NCI-H82 treated with DMSO at 0.1 percent for 48 hours (cell line): Measurements from ENCODE around the gene NCAPH2.
A peak's percentile ranks its signal among the peaks of the same experiment; 100 is the strongest.

ENCODE experiments used
- DNase-seq: peaks from one replicate; lab custom pipeline; 2025; ENCODE audit not compliant: unreplicated experiment; lab: John Stamatoyannopoulos, UW

Gene NCAPH2

DNA sequence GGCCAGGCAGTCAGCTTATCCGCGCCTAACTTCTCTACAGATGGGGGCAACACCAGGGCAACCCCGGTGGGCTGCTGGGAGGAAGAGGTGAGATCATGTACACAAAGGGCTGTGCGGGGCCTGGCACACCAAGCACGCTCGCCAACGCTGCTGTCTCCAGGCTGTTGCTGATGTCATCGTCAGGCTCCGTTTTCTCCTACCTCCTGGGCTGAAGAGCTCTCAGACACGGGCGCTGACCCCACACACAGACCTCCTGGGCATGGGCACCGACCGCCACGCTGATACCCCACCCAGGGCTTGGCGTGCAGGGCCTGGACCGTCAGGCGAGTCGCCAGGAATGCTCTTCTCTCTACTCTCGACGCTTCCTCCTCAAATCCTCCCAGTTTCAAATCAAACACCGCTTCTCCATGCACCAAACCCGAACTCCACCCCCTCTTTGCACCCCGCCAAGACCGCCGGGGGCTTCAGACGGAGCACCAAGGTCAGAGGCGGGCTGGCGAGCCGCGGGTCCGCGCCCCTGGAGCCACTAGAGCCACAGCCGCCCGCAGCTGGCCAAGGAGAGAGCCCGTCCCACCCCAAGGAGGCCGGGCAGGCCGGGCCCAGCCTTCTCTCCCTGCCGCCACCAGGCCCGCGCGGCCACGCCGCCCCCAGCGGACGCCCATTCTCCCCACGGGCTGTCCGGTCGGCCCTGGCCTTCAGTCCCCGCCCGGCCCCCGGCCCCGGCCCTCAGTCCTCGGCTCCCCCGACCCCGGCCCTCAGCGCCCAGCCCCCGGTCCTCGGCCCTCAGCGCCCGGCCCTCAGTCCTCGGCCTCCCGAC is 34.0 kb upstream of the NCAPH2 start:
- DNase-seq = no peak

DNA sequence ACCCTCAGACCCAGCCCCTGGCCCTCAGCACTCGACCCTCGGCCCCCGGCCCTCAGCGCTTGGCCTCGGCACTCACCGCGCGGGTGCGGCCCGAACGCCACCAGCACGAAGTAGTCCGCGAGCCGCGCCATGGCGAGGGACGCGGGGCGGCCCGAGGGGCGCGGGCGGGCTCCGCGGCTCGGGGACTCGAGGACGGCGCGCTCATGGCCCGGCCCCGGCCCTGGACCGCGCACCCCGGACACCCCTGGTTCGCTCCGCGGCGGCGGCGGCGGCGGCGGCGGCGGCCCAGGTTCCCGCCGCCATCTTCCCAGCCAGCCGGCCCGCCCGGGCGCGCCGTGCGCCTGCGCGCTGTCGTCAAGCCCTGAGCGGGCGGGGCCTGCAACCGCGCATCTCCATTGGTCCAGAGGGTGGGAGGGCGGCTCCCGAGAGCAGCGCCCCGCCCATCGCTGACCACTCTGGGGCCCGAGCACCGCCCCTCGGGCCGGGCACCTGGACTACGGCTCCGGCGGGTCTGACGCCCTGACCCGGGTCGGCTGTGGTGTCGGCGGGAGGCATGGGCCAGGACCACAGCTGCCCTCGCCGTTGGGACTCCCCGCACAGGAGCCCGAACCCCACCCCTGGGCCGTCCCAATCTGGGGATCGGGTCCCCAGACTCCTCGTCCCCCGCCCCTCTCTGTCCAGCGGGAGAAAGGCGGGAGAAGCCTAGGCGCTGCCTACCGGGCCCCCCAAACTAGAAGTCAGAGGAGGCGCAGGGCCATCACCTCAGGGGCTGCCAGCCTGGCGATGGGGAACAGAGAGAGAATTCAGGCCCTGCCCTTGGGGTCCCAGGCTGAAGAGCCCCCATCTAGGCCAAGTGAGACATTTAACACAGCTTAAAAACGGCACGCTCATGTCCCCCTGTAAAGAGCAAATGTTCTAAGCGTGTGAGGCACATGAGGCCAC is 33.0 kb upstream of the NCAPH2 start, which contains the start of gene SBF1:
TSS of gene SBF1 (minus strand) at position 326 of the 942 bp plus-strand sequence. CDS start at position 131, 195 bp downstream.
- peak; percentile 43 for DNase-seq

DNA sequence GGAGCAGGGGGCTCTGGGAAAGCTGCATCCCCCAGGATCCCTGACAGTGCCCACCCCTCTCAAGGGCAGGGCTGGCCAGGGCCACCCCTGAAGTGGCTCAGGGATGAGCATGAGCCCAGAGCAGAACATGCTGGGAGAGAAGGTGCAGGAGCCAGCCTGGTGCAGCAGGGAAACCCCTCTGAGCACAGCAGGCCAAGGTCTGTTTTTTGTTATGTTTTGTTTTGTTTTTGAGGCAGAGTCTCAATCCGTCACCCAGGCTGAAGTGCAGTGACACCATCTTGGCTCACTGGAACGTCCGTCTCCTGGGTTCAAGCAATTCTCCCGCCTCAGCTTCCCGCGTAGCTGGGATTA is 32.4 kb upstream of the NCAPH2 start:
- DNase-seq = no peak

DNA sequence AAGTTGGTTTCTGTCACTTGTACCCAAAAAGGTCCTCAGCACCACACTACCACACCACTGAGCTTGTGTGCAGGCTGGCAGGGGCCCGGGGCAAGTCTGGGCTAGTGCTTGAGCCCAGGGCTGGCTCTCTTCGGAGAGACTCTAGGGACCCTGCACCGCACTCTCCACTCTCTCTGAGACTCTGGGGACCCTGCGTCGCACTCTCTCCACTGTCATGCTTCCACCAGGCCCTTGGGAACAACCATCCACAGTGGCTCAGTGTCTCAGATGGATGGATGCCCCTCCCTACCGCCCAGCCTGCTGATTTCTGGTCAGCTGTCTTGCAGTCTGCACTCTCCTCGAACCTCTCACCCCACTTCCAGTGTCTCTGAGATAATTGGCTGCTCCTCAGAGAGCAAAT is 31.2 kb upstream of the NCAPH2 start:
- DNase-seq = no peak

DNA sequence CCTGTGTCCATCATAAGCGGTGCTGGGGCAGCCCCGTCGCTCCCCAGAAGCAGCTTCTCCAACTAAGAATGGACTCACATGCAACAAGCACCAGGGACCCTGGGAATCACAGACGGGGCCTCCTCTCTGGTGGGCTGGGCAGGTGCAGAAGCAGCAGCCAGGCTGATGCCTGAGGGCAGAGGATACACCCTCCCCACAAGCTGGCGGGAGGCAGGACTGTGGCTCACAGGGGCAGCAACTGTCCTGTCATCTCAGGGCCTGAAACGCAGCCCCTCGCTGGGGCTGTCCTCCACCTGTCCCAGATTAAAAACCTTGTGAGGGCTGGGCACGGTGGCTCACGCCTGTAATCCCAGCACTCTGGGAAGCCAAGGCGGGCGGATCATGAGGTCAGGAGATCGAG is 30.1 kb upstream of the NCAPH2 start:
- DNase-seq = no peak

DNA sequence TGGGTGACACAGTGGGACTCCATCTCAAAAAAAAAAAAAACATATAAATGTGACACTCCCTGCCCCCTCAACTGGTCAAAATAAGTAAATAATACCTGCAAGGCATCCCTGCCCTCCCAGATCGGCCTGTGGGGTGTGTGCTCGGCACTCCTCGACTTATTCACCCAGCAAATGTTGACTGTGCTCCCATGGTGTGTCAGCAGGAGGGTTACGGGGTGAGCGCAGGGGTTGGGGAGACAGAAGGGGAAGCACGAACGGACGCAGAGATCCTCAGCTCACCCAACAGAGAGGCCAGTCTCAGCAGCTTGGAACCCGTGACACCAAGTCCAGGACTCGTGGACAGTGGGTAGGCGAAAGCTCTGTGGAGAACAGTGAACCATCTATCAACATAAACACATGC is 28.3 kb upstream of the NCAPH2 start:
- DNase-seq = no peak

DNA sequence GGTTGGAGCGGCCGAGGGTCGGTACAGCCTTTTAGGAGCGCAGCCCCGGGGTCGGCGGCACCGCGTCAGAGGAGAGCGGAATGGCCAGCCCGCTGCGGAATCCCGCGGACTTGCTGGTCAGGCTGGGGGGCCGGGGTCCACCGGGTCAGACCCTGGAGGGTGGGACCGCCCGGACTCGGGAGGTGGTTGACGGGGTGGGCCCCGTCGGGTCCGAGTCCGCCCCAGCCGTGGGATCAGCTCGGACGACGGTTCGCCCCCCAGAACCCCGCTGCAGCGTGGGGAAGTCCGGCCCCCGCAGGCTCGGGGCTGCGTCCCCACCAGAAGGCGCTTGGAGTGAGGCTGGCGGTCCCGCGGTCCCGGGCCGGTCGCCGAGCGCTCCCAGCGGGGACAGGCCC is 27.0 kb upstream of the NCAPH2 start:
- DNase-seq = no peak

DNA sequence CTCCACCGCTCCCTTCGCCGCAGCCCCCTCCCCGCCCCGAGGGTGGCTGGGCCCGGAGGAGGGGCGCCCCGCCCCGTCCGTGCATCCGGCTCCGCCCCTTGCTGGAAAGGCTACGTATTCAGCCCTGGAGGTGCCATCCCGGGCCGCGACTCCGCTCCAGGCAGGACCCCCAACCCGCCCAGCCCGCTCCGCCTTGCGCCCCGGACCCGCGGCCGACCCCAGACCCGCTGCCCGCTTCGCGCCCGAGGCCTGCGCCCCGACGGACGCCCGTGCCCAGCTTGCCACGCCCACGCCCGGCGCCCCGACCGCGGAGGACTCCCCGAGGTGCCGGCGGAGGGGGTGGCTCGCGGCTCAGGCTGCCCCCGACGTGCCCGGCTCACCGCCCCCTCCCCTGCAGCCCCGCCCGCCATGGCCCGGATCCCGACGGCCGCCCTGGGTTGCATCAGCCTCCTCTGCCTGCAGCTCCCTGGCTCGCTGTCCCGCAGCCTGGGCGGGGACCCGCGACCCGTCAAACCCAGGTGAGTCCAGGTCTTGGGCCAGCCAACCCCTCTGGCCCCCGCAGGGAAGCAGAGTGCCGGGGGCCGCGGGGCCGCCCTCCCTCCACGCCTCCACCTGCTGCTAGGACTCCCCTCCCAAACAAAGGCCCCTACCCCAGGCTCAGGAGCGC is 26.5 kb upstream of the NCAPH2 start, which contains the start of gene ADM2:
TSS of gene ADM2 (plus strand) at position 104 of the 667 bp plus-strand sequence. CDS start at position 409, 305 bp downstream.
- DNase-seq = no peak

DNA sequence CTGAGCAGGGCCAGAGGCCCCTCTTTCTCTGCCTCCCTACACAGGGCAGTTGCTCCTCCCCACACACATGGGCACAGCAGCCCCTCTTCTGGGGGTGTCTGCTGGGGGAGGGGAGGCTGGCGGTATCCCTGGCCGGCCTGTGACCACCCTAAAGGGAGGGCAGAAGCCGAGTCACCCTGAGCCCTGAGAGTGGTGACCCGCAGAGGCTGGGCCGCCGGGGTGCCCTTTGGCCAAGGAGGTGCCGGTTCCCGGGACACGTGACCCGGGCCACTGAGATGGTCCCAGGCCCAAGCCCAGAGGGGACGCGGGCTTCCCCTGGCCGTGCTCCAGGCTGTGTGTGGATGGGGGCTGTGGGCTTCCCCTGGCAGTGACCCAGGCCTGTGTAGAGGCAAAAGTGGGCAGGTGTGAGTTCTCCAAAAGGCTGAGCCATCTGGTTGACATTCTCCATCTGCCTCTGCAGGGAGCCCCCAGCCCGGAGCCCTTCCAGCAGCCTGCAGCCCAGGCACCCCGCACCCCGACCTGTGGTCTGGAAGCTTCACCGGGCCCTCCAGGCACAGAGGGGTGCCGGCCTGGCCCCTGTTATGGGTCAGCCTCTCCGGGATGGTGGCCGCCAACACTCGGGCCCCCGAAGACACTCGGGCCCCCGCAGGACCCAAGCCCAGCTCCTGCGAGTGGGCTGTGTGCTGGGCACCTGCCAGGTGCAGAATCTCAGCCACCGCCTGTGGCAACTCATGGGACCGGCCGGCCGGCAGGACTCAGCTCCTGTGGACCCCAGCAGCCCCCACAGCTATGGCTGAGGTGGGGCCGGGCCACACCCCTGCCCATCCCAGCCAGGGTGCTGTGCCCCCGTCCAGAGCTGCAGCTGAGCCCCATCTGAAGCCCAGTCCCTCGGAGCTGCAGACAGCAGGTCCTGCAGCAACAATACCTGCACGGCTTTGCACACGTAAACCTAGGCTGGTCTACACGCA is 25.6 kb upstream of the NCAPH2 start:
- DNase-seq = no peak

DNA sequence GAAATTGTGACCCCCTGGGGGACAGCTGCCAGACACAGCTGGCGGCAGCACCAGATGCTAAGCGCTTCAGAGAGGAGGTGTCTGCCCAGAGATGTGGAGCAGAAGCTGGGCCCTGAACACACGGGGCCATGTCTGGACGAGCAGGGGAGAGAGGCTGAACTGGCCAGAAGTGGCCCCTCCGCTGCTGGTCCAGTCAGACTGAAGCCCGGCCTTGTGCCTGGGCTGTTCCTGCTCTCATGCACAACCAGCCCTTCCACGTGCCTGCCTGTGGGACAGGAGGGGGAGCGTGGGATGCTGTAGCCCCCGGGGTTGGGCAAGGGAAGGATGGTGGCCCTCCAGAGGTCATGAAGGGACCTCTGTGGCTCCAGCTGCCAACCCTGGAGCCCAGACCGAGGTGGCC is 24.9 kb upstream of the NCAPH2 start:
- DNase-seq = no peak

DNA sequence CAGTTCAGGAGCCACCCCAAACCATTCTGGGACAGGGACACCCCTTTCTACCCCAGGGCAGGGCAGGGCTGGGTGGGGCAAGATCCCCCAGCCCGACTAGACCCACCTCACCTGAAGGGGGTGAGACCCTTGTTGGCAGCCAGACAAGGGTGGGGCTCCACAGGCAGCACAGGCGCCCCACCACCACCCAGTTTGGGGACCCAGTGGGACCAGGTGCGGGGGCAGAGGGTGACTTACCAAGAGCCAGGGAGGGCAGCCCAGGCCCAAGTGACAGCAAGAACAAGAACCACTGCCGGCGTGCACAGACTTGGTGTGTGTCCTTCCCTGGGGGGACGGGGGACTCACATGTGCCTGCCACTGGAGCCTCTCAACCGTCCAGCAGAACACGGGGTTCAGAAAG is 24.5 kb upstream of the NCAPH2 start:
- no peak for DNase-seq

DNA sequence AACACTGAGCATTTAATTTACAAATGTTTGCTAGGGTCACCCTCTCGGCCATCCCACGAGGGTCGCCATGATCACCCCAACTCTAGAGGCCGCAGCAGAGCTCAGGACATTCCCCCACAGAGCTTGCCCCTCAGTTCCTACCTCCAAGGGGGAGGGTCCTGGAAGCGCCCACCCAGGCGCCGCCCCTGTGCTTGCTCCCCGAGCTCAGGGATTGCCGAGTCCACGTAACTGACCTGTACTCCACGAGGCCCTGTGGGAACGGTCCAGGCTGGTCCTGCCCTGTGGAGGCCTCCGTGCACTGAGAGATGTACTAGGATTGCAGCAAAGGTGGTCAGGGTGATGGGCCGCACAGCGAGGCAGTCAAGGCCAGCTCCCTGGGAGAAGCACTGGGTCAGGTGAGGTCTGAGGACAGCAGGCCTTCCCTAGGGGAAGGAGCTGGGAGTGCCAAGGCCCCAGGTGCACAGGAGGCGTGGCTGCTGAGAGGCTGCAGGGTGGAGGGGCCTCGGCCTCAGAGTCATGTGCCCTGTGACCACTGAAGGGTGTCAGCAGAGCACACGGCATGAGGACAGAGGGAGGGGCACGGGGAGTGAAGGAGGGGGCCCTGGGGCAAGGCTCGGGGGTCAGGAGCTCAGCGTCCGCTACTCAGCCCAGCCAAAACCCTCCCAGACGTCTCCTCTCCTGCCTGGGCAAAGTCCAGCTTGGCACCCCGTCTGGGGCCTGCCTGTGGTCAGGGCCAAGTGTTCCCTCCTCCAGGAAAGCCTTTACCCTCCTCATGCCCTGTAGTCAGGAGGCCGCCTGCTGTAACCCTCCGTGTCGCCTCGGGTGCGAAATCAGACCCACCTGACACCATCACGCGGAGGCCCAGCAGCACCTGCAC is 23.8 kb upstream of the NCAPH2 start:
- no peak for DNase-seq

DNA sequence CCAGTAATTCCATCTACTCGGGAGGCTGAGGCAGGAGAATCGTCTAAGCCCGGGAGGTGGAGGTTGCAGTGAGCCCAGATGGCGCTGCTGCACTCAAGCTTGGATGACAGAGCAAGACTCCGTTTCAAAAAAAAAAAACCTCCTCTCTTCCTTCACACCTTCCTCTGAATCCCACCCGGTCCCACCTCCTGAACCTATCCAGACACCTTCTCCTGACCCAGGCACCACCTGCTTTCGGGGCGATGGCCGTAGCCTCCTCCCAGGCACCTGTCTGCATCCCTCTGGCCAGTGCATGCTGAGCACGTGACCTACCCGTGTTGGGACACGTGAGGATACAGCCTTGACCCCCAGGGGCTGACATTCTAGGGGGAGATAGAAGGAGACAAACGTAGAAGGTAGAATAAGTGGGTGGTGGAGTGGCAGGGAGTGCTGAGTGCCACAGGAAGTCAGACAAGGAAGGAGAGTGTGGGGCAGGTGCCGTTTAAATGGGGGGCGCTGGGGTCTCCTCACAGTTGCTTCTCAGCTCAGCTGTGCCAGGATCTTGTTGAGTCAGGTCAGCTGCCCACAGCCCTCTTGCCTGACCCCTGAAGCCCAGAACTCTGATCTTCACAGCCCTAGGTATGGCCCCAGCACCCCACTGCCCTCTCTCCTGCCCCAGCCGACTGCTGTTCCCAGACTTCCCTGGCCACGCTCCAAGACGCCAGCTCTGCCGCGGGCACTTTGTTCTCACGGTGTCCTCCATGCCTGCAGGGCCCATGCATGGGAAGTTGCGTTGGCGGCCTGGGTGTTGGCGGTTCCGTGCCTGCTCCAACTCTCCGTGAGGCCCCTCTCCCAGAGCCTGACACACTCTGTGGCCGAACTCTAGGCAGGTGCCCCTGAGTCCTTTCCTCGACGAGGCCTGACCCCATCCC is 22.5 kb upstream of the NCAPH2 start:
- DNase-seq = no peak

DNA sequence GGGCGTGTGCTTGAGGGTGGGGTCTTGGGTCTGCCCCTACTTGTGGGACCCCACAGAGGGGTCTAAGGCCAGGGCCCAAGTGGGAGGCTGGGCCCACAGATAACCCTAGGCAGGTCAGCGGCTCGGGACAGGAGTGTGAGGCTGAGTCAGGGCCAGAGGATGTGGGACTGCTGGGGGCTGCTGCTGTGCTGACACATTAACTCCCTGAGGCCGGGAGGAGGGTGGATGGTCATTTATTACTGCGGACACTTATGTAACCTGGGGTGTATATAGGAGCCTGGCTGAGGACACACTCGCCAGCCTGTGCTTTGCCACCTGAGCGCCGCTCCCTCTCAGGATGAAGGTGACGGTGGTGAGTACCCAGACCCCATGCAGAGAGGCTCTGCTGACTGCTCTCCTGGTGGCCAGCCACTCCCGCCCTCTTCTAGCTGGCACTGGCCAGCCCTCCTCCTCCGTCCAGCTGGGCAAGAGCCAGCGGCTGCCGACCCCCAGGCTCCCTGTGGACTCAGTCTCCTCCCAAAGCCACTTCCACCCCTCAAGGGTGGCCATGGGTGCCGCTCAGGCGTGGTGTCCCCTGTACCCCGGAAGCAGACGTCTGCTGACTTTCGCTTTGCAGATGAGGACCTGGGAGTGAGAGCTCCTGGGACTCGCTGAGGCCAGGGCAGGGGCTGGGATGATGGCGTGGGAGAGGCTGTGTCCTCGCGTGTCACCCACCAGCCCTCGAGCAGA is 21.3 kb upstream of the NCAPH2 start, which contains the start of gene MIOX:
TSS of gene MIOX (plus strand) at position 299 of the 729 bp plus-strand sequence. CDS start at position 338, 39 bp downstream.
- no peak for DNase-seq

DNA sequence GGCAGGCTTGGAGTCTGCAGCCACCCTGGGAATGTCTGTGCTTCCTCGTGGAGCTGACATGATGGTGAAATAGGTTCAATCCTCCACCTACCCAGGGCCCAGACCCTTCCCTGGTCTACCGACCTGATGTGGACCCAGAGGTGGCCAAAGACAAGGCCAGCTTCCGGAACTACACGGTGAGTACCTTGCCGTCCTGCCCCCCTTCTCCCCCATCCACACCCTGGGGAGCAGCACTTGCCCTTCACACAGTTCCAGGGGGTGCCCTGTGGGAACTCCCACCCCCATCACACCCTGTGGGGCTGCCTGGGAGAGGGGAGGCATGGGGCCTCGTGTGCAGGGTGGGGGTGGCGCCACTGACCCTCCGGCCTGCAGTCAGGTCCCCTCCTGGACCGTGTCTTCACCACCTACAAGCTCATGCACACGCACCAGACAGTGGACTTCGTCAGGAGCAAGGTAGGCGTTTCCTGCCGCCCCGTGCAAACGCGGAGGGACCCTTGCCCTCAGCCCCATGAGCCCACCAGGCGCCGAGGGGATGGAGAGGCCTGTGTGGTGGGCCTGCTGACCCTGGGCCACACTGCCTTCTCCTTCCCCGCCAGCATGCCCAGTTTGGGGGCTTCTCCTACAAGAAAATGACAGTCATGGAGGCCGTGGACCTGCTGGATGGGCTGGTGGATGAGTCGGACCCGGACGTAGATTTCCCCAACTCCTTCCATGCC is 20.6 kb upstream of the NCAPH2 start:
- DNase-seq = no peak

DNA sequence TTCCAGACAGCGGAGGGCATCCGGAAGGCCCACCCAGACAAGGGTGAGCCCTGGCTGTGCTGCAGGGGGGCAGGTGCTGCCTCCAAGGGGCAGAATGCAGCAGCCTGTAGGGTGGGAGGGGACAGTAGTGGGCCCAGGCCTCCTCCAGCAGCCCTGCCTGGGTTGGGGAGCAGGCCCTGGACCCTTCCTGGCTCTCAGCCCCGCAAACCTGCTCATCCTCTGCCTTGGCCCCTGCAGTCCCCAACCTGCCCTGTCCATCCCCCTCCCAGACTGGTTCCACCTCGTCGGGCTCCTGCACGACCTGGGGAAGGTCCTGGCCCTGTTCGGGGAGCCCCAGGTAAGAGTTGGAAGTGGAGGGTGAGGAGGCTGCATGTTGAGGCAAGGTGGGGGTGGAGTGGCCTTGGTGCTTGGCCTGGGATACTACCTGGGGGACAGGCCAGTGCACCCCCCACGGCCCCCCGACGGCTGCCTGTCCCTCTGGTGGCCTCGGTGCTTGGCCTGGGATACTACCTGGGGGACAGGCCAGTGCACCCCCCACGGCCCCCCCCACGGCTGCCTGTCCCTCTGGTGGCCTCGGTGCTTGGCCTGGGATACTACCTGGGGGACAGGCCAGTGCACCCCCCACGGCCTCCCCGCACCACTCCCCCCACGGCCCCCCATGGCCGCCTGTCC is 19.9 kb upstream of the NCAPH2 start:
- no peak for DNase-seq
